Colon (tissue), 2 donors: ENCODE data around the gene CMTR1.
"Not testable (repeated sequence)": the region's sequence is repeated elsewhere in the genome, so short reads cannot be mapped to it uniquely, and the experiment has no call there.

ENCODE experiments used
- FAIRE-seq: peaks from 2 replicates; lab custom pipeline; 2012; peaks lifted over from hg19 to GRCh38; lab: Jason Lieb, UNC
- donor health status: control.
- donor health status: control.

Gene CMTR1

DNA sequence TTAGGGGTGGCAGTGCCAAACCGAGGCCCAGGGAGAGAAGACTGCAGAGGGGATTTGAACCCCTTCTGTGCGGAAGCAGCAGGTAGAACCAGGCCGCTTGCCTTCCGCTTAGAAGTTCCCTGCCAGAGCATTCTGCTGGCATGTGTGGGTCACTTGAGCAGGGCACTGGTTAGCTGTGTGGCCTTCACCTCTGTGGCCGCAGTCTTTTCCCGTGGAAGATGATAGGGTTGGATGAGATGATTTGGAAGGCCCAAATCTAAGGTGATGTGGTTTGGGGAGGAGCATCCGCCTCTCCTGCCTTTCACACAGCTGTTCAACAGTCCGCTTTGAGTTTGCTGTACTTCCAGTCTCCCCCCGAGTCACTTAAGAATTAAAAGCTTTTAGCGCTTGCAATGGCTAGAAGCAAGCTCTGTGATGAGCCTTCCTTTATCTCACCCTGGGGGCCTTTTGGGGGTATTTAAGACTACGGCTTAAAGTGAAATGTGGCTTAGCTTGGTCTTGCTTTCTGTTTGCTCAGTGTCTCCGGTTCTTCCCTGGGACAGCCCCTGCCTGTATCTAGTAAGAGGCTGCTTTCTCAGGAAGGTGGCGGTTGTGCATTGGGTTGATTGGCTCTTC lies 743 bp downstream of the CMTR1 start:
- no peak for FAIRE-seq

- FAIRE-seq, result no peak
Measured at GRCh38 chr6:37435373-37435772, 2.4 kb downstream of the CMTR1 start.

GRCh38 chr6:37435816-37436215 lies 2.8 kb downstream of the CMTR1 start:
- FAIRE-seq, result no peak

GRCh38 chr6:37438930-37439329 lies 5.9 kb downstream of the CMTR1 start:
- FAIRE-seq, result no peak

- no peak for FAIRE-seq
Measured at GRCh38 chr6:37441651-37442050, 8.6 kb downstream of the CMTR1 start.

GRCh38 chr6:37442416-37443215 lies 9.6 kb downstream of the CMTR1 start:
- no peak for FAIRE-seq

GRCh38 chr6:37443216-37443542 lies 10.2 kb downstream of the CMTR1 start:
- FAIRE-seq, result not testable (repeated sequence)

DNA sequence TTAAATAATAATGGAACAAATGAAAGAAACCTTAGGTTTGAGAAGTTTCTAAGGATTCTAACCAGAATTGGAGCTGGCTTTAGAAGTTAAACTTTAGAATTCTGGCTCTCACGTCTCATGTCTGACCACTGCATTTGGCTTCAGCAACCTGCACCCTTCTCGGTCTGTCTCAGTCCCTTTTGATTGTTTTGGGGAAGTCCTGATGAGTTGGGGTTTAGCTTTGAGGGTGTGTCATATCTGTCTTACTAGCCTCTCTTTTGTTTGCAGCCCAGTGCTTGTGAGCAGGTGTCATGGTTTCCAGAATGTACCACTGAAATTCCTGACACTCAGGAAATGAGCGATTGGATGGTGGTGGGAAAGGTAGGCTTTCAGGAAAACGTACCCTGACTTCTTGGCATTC lies 17.0 kb downstream of the CMTR1 start:
- FAIRE-seq, result no peak

- no peak for FAIRE-seq
Measured at GRCh38 chr6:37451441-37452193, 18.6 kb downstream of the CMTR1 start.

DNA sequence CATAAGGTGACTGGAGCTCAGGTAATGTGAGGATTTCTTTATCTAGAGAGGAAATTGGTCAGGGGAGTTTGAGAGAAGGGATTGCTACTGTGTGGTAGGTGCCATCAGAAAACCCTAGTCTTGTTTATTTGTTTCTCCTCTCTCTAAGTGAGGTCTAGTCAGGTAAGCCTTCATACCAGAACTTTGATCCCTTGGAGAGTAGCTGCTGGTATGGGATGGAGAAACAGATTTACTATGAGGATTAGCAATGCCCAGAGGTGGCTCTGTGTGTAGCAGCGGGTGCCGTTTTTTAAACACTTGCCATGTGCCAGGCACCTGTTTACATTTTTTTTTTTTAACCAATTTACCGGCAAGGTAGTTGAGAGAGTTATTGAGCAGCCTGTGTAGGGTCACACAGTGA lies 19.5 kb downstream of the CMTR1 start:
- FAIRE-seq, result no peak

GRCh38 chr6:37454420-37455140 lies 21.6 kb downstream of the CMTR1 start:
- FAIRE-seq, result no peak

- FAIRE-seq, result no peak
Measured at GRCh38 chr6:37456126-37456525, 23.1 kb downstream of the CMTR1 start.

DNA sequence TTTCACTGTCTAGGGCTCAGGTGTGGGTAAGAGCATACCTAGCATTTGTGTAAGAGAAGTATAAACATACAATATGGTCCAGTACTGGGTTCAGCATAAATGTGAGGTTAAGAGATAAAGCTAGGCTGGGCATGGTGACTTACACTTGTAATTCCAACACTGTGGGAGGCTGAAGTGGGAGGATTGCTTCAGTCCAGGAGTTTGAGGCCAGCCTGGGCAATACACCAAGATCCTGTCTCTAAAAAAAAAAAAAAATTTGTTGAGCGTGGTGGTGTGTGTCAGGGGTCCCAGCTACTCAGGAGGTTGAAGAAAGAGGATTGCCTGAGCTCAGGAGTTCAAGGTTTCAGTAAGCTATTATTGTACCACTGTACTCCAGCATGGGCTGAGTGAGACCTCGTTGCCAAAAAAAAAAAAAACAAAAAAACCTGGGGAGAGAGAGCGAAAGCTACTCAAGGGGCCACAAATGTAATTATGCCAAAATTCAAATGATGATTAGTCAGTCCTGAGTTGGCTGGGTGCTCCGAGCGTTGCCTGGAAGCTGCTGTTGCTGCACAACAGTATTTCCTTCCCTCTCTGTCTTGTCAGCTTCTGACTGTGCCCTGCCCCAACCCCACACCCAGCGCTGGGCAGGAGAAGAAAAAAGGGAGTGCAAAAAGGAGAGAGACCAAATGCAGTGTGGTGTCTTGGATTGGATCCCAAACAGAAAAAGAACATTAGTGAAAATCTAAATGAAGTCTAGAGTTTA lies 24.0 kb downstream of the CMTR1 start:
- no peak for FAIRE-seq

- FAIRE-seq, result no peak
Measured at GRCh38 chr6:37459981-37460800, 27.2 kb downstream of the CMTR1 start.

DNA sequence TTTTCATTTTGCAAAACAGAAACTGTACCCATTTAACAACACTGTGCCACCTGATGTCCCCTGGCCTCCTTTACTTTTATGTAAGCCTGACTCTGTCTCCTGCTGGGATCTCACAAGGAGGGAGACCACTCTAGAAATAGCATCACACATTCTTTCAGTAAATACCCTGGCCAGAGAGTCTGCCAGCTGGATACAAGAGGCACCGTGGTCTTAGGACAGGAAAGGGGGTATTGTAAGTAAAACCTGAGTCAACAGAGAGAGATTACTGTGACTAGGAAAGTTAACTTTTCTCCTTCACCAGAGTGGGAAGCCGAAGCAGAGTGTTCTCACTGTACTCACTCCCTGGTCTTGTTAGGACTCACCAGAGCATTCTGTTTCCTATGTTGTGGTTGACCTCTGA lies 27.8 kb downstream of the CMTR1 start:
- no peak for FAIRE-seq

GRCh38 chr6:37463110-37463509 lies 30.1 kb downstream of the CMTR1 start:
- FAIRE-seq, result no peak

DNA sequence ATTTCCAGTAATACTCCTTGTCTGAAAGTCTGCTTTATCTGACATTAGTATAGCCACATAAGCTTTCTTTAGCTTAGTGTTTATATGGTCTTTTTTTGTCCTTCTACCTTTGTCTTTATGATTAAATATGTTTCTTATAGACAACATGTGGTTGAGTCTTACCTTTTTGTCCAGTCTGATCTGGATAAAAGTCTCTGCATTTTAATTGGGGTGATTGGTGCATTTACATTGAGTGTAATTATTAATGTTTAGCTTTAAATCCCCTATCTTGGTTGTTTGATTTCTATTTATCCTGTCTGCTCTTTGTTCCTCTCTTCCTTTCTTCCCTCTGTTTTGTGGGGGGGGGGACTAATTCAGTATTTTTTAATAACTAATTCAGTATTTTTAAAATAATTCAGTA lies 34.7 kb downstream of the CMTR1 start:
- no peak for FAIRE-seq

DNA sequence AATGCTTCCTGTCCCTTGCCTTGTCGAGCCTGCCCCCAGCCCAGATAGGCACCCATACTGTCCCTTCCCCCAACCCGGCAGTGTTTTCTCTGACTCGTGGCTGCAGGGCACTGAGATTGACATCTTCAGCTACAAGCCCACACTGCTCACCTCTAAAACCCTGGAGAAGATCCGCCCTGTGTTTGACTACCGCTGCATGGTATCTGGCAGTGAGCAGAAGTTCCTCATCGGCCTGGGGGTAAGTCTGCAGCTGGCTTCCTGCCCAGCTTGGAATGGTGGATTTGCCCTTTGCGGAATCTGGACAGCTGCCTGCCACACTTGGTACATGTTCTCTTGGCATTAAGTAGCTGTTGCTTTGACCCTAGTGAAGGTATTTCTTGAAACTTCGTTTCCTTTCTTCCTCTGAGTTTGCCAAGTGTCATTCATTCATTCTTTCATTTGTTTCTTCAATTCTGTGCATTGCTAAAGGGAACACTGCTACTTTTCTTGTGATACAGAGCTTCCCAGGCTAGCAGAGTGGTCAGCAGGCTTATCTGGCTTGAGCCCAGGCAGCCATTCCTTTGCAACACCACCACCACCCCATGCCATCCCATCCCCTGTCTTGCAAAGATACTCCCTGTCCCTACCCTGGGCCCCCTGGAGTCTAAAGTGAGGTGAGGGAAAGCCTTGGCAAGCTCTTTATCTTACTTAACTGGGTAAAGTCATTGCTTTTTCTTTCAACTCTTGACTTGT lies 40.5 kb downstream of the CMTR1 start:
- no peak for FAIRE-seq

DNA sequence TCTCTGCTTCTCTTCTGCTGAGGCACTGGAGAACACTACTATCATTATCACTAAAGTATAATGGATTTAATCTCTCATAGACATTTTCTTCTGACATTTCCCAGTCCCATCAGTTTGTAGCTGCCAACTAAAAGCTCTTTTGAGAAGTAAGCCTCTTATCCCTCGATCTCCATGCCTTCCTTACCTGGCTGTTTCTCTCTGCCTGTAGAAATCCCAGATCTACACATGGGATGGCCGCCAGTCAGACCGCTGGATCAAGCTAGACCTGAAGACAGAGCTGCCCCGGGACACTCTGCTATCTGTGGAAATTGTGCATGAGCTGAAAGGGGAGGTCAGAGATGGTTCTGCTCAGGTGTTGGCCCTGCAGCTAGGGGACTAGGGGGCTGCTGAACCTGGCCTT lies 41.3 kb downstream of the CMTR1 start:
- no peak for FAIRE-seq

DNA sequence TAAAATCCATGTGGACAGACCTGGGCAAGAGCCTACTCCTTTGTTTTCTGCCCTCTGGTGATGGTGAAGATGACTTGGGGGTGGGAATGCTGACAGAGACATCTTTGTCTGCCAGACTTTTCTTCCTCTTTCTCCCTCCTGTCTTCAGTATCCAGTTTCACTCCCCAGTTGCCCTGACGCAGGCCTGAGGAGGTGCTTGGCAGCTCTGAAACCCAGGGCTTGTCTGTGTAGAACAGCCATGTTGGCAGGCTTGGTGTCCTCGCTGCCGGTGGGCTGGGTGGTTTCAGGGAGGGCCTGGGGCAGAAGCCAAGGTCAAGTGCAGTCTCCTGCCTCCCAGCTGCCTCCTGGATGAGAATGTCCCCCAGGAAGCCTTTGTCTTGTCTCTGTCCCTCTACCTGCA lies 44.2 kb downstream of the CMTR1 start:
- FAIRE-seq, result no peak
